BLaER1 treated with 17β-estradiol and CSF1 and Interleukin-3, amounts not matched to agents 10 nM and 100 nM (cell line): ENCODE measurements around the gene STRBP.
A peak's percentile ranks its signal among the peaks of the same experiment; 100 is the strongest.
"Not testable (repeated sequence)": the region's sequence is repeated elsewhere in the genome, so short reads cannot be mapped to it uniquely, and the experiment has no call there.

ENCODE experiments used
- H3K27ac ChIP-seq, 11 experiments: shearing (Covaris generic); formaldehyde crosslinking; 2 replicates each; pipeline ENCODE4 v1.8.1; 2022
- H3K27me3 ChIP-seq, 11 experiments: shearing (Covaris generic); formaldehyde crosslinking; 2 replicates each; pipeline ENCODE4 v1.8.1; 2022
- H3K36me3 ChIP-seq, 11 experiments: shearing (Covaris generic); formaldehyde crosslinking; 2 replicates each; pipeline ENCODE4 v1.8.1; 2022
- H3K4me1 ChIP-seq, 10 experiments: shearing (Covaris generic); formaldehyde crosslinking; 2 replicates each; pipeline ENCODE4 v1.8.1; 2022
- H3K4me2 ChIP-seq, 11 experiments: shearing (Covaris generic); formaldehyde crosslinking; 2 replicates each; pipeline ENCODE4 v1.8.1; 2022
- H3K4me3 ChIP-seq, 10 experiments: shearing (Covaris generic); formaldehyde crosslinking; 2 replicates each; pipeline ENCODE4 v1.8.1; 2022
- H3K9ac ChIP-seq, 11 experiments: shearing (Covaris generic); formaldehyde crosslinking; 2 replicates each; pipeline ENCODE4 v1.8.1; 2022
- H3K9me3 ChIP-seq, 11 experiments: shearing (Covaris generic); formaldehyde crosslinking; replicated peaks in 1 of 11; 2 replicates each; pipeline ENCODE4 v1.8.1; 2022
- H4K20me1 ChIP-seq, 11 experiments: shearing (Covaris generic); formaldehyde crosslinking; 2 replicates each; pipeline ENCODE4 v1.8.1; 2022
- Cebpa-rat ChIP-seq, 11 experiments: shearing (Covaris generic); IDR thresholded peaks; 2 replicates each; pipeline ENCODE4 v1.8.1; 2022

The STRBP gene

GRCh38 chr9:123305879-123306278, 37.5 kb upstream of the STRBP start:
- TF ChIP-seq Cebpa-rat (IDR thresholded peaks at IDR 0.05) = no peak
- H3K27ac ChIP-seq = 0 out of 22 replicates have a peak overlapping the region, but pooled peaks of 1 of the 11 experiments have one; percentile 50
- H3K9ac ChIP-seq = no peak overlapping the region
- no peaks in the 10 kb centered on the region for H3K27me3 ChIP-seq
- H3K36me3 ChIP-seq = no peaks in the 10 kb centered on the region
- H4K20me1 ChIP-seq = no peaks in the 10 kb centered on the region
- no peak overlapping the region for H3K4me3 ChIP-seq
- H3K4me2 ChIP-seq = peak overlapping the region in 9 of 11 experiments; percentile 50 to 83 (median 75); a peak in 13 of 22 replicates
- H3K9me3 ChIP-seq = no peaks in the 10 kb centered on the region
- H3K4me1 ChIP-seq = peaks cover 18 to 88% (median 82%) of the 10 kb centered on the region in 10 experiments

GRCh38 chr9:123304340-123304691, 35.9 kb upstream of the STRBP start:
- H3K27ac ChIP-seq = peak overlapping the region in 7 of 11 experiments; percentile 31 to 66 (median 50); a peak in 13 of 22 replicates
- no peak overlapping the region for H3K4me3 ChIP-seq
- H3K36me3 ChIP-seq = no peaks in the 10 kb centered on the region
- peak overlapping the region in 2 of 11 experiments; percentile 18 to 51; a peak in 4 of 22 replicates for H3K9ac ChIP-seq
- no peaks in the 10 kb centered on the region for H4K20me1 ChIP-seq
- H3K4me2 ChIP-seq = peak overlapping the region in 10 of 11 experiments; percentile 50 to 83 (median 72); a peak in 20 of 22 replicates
- H3K27me3 ChIP-seq = no peaks in the 10 kb centered on the region
- H3K9me3 ChIP-seq = no peaks in the 10 kb centered on the region
- no peak for TF ChIP-seq Cebpa-rat (IDR thresholded peaks at IDR 0.05)
- peaks cover 18 to 80% (median 69%) of the 10 kb centered on the region in 10 experiments for H3K4me1 ChIP-seq

- peak overlapping the region in 2 of 11 experiments; percentile 17 to 33; a peak in 1 of 22 replicates for H3K27ac ChIP-seq
- H3K4me3 ChIP-seq = no peak overlapping the region
- no peaks in the 10 kb centered on the region for H3K9me3 ChIP-seq
- no peaks in the 10 kb centered on the region for H3K27me3 ChIP-seq
- H3K36me3 ChIP-seq = no peaks in the 10 kb centered on the region
- no peaks in the 10 kb centered on the region for H4K20me1 ChIP-seq
- no peak overlapping the region for H3K9ac ChIP-seq
- peaks cover 12 to 71% (median 52%) of the 10 kb centered on the region in 10 experiments for H3K4me1 ChIP-seq
- H3K4me2 ChIP-seq = peak overlapping the region in 8 of 11 experiments; percentile 6 to 47 (median 22); a peak in 12 of 22 replicates
- no peak for TF ChIP-seq Cebpa-rat (IDR thresholded peaks at IDR 0.05)
Measured at GRCh38 chr9:123302348-123303214, 34.2 kb upstream of the STRBP start.

GRCh38 chr9:123301936-123302335, 33.5 kb upstream of the STRBP start:
- H3K9ac ChIP-seq, H3K9me3 ChIP-seq, H3K36me3 ChIP-seq, H3K27ac ChIP-seq, H3K27me3 ChIP-seq, H3K4me2 ChIP-seq, H3K4me3 ChIP-seq, H4K20me1 ChIP-seq: not testable (repeated sequence)
- H3K4me1 ChIP-seq = peaks cover 12 to 70% (median 49%) of the 10 kb centered on the region in 10 experiments

- Histone ChIP-seq H3K4me3 (no peak overlapping the region), H4K20me1 (no peaks in the 10 kb centered on the region), H3K9me3 (no peaks in the 10 kb centered on the region), H3K9ac (no peak overlapping the region), H3K4me2 (no peak overlapping the region), H3K4me1 (peaks cover 12 to 63% (median 42%) of the 10 kb centered on the region in 10 experiments), H3K27ac (no peak overlapping the region), H3K27me3 (no peaks in the 10 kb centered on the region), H3K36me3 (no peaks in the 10 kb centered on the region)
- no peak for TF ChIP-seq Cebpa-rat (IDR thresholded peaks at IDR 0.05)
Measured at GRCh38 chr9:123300554-123300953, 32.2 kb upstream of the STRBP start.

- Histone ChIP-seq H4K20me1 (no peaks in the 10 kb centered on the region), H3K4me3 (no peak overlapping the region), H3K27me3 (no peaks in the 10 kb centered on the region), H3K27ac (no peak overlapping the region), H3K9me3 (no peaks in the 10 kb centered on the region), H3K36me3 (no peaks in the 10 kb centered on the region), H3K4me2 (peak overlapping the region in 3 of 11 experiments; percentile 1 to 34 (median 25); a peak in 6 of 22 replicates), H3K4me1 (peaks cover 3 to 54% (median 33%) of the 10 kb centered on the region in 10 experiments), H3K9ac (no peak overlapping the region)
- no peak for TF ChIP-seq Cebpa-rat (IDR thresholded peaks at IDR 0.05)
Measured at GRCh38 chr9:123299558-123300126, 31.3 kb upstream of the STRBP start.

GRCh38 chr9:123296174-123296573, 27.8 kb upstream of the STRBP start:
- no peak for TF ChIP-seq Cebpa-rat (IDR thresholded peaks at IDR 0.05)
- H3K4me2 ChIP-seq = peak overlapping the region in 4 of 11 experiments; percentile 1 to 42 (median 28); a peak in 3 of 22 replicates
- H3K36me3 ChIP-seq = no peaks in the 10 kb centered on the region
- H3K9me3 ChIP-seq = no peaks in the 10 kb centered on the region
- H3K27me3 ChIP-seq = no peaks in the 10 kb centered on the region
- H3K4me1 ChIP-seq = peaks cover 0 to 38% (median 15%) of the 10 kb centered on the region in 10 experiments; a peak in 12 of 20 replicates
- no peak overlapping the region for H3K9ac ChIP-seq
- no peak overlapping the region for H3K27ac ChIP-seq
- H3K4me3 ChIP-seq = no peak overlapping the region
- no peaks in the 10 kb centered on the region for H4K20me1 ChIP-seq

GRCh38 chr9:123291736-123292135, 23.4 kb upstream of the STRBP start:
- Histone ChIP-seq H3K4me3 (no peak overlapping the region), H3K4me2 (peak overlapping the region in 6 of 11 experiments; percentile 22 to 61 (median 42); a peak in 7 of 22 replicates), H3K9me3 (0 out of 22 replicates have a peak, but pooled peaks cover 0 to 4% (median 0%) of the 10 kb centered on the region in 11 experiments), H3K27ac (no peak overlapping the region), H3K9ac (no peak overlapping the region), H3K27me3 (no peaks in the 10 kb centered on the region), H3K36me3 (no peaks in the 10 kb centered on the region), H4K20me1 (no peaks in the 10 kb centered on the region), H3K4me1 (peaks cover 0 to 24% (median 13%) of the 10 kb centered on the region in 10 experiments; a peak in 12 of 20 replicates)
- TF ChIP-seq Cebpa-rat (IDR thresholded peaks at IDR 0.05) = no peak

GRCh38 chr9:123290764-123291163, 22.4 kb upstream of the STRBP start:
- Histone ChIP-seq H3K27me3 (no peaks in the 10 kb centered on the region), H4K20me1 (no peaks in the 10 kb centered on the region), H3K9me3 (0 out of 22 replicates have a peak, but pooled peaks cover 0 to 4% (median 0%) of the 10 kb centered on the region in 11 experiments), H3K4me2 (peak overlapping the region in 7 of 11 experiments; percentile 22 to 61 (median 42); a peak in 10 of 22 replicates), H3K36me3 (no peaks in the 10 kb centered on the region), H3K9ac (no peak overlapping the region), H3K27ac (no peak overlapping the region), H3K4me1 (peaks cover 0 to 20% (median 9%) of the 10 kb centered on the region in 10 experiments; a peak in 11 of 20 replicates), H3K4me3 (no peak overlapping the region)
- no peak for TF ChIP-seq Cebpa-rat (IDR thresholded peaks at IDR 0.05)
